Mesenchymal stem cell (in vitro differentiated cells and primary cell): ENCODE data around the gene ADAMTSL3.

ENCODE experiments used
- DNase-seq: peaks from one replicate; pipeline ENCODE4 v3.0.0-alpha.2; 2013
- H2AFZ ChIP-seq: one replicate; pipeline ENCODE4 v1.6.1; 2013; ENCODE audit warnings: low read depth, mild to moderate bottlenecking, control low read depth, inconsistent platforms, low read length, moderate library complexity
- H2AK5ac ChIP-seq: 2 replicates; pipeline ENCODE4 v1.6.1; 2013; ENCODE audit warnings: low read length, moderate library complexity, mild to moderate bottlenecking, inconsistent platforms; ENCODE audit not compliant: severe bottlenecking
- H2BK120ac ChIP-seq: one replicate; pipeline ENCODE4 v1.6.1; 2013; ENCODE audit warnings: low read depth, mild to moderate bottlenecking, inconsistent platforms, low read length, moderate library complexity
- H2BK12ac ChIP-seq, 2 experiments: one replicate each; pipeline ENCODE4 v1.6.1; 2013; ENCODE audit warnings: inconsistent platforms in 2 of 2, low read length in 2 of 2, mild to moderate bottlenecking in 2 of 2, moderate library complexity in 2 of 2, control low read depth in 1 of 2
- H2BK15ac ChIP-seq: one replicate; pipeline ENCODE4 v1.6.1; 2013; ENCODE audit warnings: mild to moderate bottlenecking, low read depth, inconsistent platforms; ENCODE audit not compliant: poor library complexity, severe bottlenecking
- H2BK5ac ChIP-seq: 2 replicates; pipeline ENCODE4 v1.6.1; 2013; ENCODE audit warnings: low read depth, mild to moderate bottlenecking, low read length, control low read depth, inconsistent platforms; ENCODE audit not compliant: poor library complexity, severe bottlenecking
- H3K14ac ChIP-seq, 2 experiments: one replicate each; pipeline ENCODE4 v1.6.1; 2013; ENCODE audit warnings: inconsistent platforms in 2 of 2, low read length in 2 of 2, control low read depth in 1 of 2, mild to moderate bottlenecking in 1 of 2, moderate library complexity in 1 of 2
- H3K18ac ChIP-seq, 2 experiments: one replicate each; pipeline ENCODE4 v1.6.1; 2013; ENCODE audit warnings: inconsistent platforms in 2 of 2, low read length in 2 of 2, control low read depth in 1 of 2, low read depth in 1 of 2, mild to moderate bottlenecking in 1 of 2
- H3K23ac ChIP-seq, 2 experiments: one replicate each; pipeline ENCODE4 v1.6.1; 2013; ENCODE audit warnings: inconsistent platforms in 2 of 2, low read length in 2 of 2, mild to moderate bottlenecking in 2 of 2, moderate library complexity in 2 of 2, control low read depth in 1 of 2
- H3K27ac ChIP-seq: 2 replicates; pipeline ENCODE4 v1.5.1; 2013; ENCODE audit warnings: mild to moderate bottlenecking, moderate library complexity, low read length, control low read depth, inconsistent platforms; ENCODE audit not compliant: poor library complexity, severe bottlenecking
- H3K27me3 ChIP-seq, 2 experiments: 2 replicates each; pipeline versions ENCODE4 v1.6.1 to v1.7.0; 2013; ENCODE audit warnings: low read length in 2 of 2, mild to moderate bottlenecking in 2 of 2, moderate library complexity in 2 of 2, control low read depth in 1 of 2, inconsistent platforms in 1 of 2; ENCODE audit not compliant: control insufficient read depth in 1 of 2, insufficient read depth in 1 of 2
- H3K36me3 ChIP-seq, 2 experiments: 2 replicates each; pipeline versions ENCODE4 v1.6.1 to v1.7.0; 2013; ENCODE audit warnings: low read length in 2 of 2, control low read depth in 1 of 2, inconsistent platforms in 1 of 2, low read depth in 1 of 2, mild to moderate bottlenecking in 1 of 2; ENCODE audit not compliant: insufficient read depth in 2 of 2, control insufficient read depth in 1 of 2
- H3K4ac ChIP-seq, 2 experiments: one replicate each; pipeline ENCODE4 v1.6.1; 2013; ENCODE audit warnings: inconsistent platforms in 2 of 2, low read length in 2 of 2, mild to moderate bottlenecking in 2 of 2, moderate library complexity in 2 of 2, control low read depth in 1 of 2, low read depth in 1 of 2
- H3K4me1 ChIP-seq: 2 replicates; pipeline ENCODE4 v1.6.1; 2013; ENCODE audit warnings: low read depth, low read length, control low read depth; ENCODE audit not compliant: control insufficient read depth, insufficient read depth
- H3K4me2 ChIP-seq: 2 replicates; pipeline ENCODE4 v1.6.1; 2013; ENCODE audit warnings: low read length, mild to moderate bottlenecking, inconsistent platforms; ENCODE audit not compliant: poor library complexity, severe bottlenecking
- H3K4me3 ChIP-seq, 2 experiments: 2 replicates each; pipeline versions ENCODE4 v1.5.1 to v1.7.0; 2013; ENCODE audit warnings: low read length in 2 of 2, mild to moderate bottlenecking in 2 of 2, control low read depth in 1 of 2, low read depth in 1 of 2; ENCODE audit not compliant: insufficient read depth in 1 of 2
- H3K79me1 ChIP-seq: replicated peaks from 2 replicates; pipeline ENCODE4 v1.6.1; 2013; ENCODE audit warnings: mild to moderate bottlenecking, control low read depth, low read length, inconsistent platforms; ENCODE audit not compliant: poor library complexity, severe bottlenecking
- H3K9ac ChIP-seq: 2 replicates; pipeline ENCODE4 v1.7.0; 2013; ENCODE audit warnings: mild to moderate bottlenecking, low read length, moderate library complexity
- H3K9me3 ChIP-seq: 2 replicates; pipeline ENCODE4 v1.7.0; 2013; ENCODE audit warnings: mild to moderate bottlenecking, low read length; ENCODE audit not compliant: control insufficient read depth
- H4K8ac ChIP-seq: one replicate; pipeline ENCODE4 v1.6.1; 2013; ENCODE audit warnings: inconsistent platforms, mild to moderate bottlenecking, low read length, moderate library complexity
- H4K91ac ChIP-seq: one replicate; pipeline ENCODE4 v1.6.1; 2013; ENCODE audit warnings: mild to moderate bottlenecking, low read length, inconsistent platforms
- WGBS: methylation state at CpG from one replicate; pipeline ENCODE4 v1.1.7; 2013; ENCODE audit warnings: mixed read lengths; 5-methylcytosine and 5-hydroxymethylcytosine counted together

ADAMTSL3 gene

GRCh38 chr15:84033793-84034553 lies 380.1 kb downstream of the ADAMTSL3 start:
- Histone ChIP-seq H3K9ac (no peak overlapping the region), H3K4me1 (peaks cover 2% of the 10 kb centered on the region), H2AK5ac (no peak overlapping the region), H3K4ac (no peak overlapping the region), H3K4me3 (no peak overlapping the region), H2BK15ac (no peak overlapping the region), H2BK5ac (no peak overlapping the region), H3K23ac (no peak overlapping the region), H3K79me1 (no peaks in the 10 kb centered on the region), H3K27ac (no peak overlapping the region), H3K4me2 (no peak overlapping the region), H3K18ac (no peak overlapping the region), H4K8ac (no peak overlapping the region), H3K9me3 (no peaks in the 10 kb centered on the region), H4K91ac (no peak overlapping the region), H3K36me3 (no peaks in the 10 kb centered on the region), H3K14ac (no peak overlapping the region), H2AFZ (no peak overlapping the region), H2BK12ac (no peak overlapping the region), H2BK120ac (no peak overlapping the region), H3K27me3 (peaks cover 0 to 28% of the 10 kb centered on the region in 2 experiments)
- 77% methylated on average over 2 of the region's 3 CpGs for WGBS
- DNase-seq: no peak

GRCh38 chr15:84034578-84035398 lies 380.9 kb downstream of the ADAMTSL3 start:
- Histone ChIP-seq H3K18ac (no peak overlapping the region), H2AK5ac (no peak overlapping the region), H3K9me3 (no peaks in the 10 kb centered on the region), H3K4me3 (no peak overlapping the region), H3K4me2 (no peak overlapping the region), H3K14ac (no peak overlapping the region), H4K8ac (no peak overlapping the region), H2BK15ac (no peak overlapping the region), H2BK120ac (no peak overlapping the region), H3K4me1 (peaks cover 2% of the 10 kb centered on the region), H3K36me3 (no peaks in the 10 kb centered on the region), H3K27me3 (peaks cover 0 to 31% of the 10 kb centered on the region in 2 experiments), H2BK12ac (no peak overlapping the region), H3K4ac (no peak overlapping the region), H4K91ac (no peak overlapping the region), H3K27ac (no peak overlapping the region), H2AFZ (no peak overlapping the region), H2BK5ac (no peak overlapping the region), H3K9ac (no peak overlapping the region), H3K23ac (no peak overlapping the region), H3K79me1 (no peaks in the 10 kb centered on the region)
- WGBS: 22% methylated on average over 3 of the region's 3 CpGs
- DNase-seq: no peak

GRCh38 chr15:84035399-84035766 lies 381.5 kb downstream of the ADAMTSL3 start:
- no peak overlapping the region for H3K23ac ChIP-seq
- WGBS: 28% methylated on average over 2 of the region's 2 CpGs

GRCh38 chr15:84037301-84037700 lies 383.4 kb downstream of the ADAMTSL3 start:
- peaks cover 2% of the 10 kb centered on the region for H3K4me1 ChIP-seq
- no peak overlapping the region for H2AK5ac ChIP-seq
- H2AFZ ChIP-seq: no peak overlapping the region
- H2BK5ac ChIP-seq: no peak overlapping the region
- no peak overlapping the region for H4K91ac ChIP-seq
- H3K27ac ChIP-seq: no peak overlapping the region
- H2BK12ac ChIP-seq: no peak overlapping the region
- H3K23ac ChIP-seq: no peak overlapping the region
- H3K79me1 ChIP-seq: no peaks in the 10 kb centered on the region
- no peak overlapping the region for H3K4ac ChIP-seq
- no peaks in the 10 kb centered on the region for H3K9me3 ChIP-seq
- no peak overlapping the region for H3K4me2 ChIP-seq
- no peak overlapping the region for H3K18ac ChIP-seq
- H3K27me3 ChIP-seq: peaks cover 0 to 22% of the 10 kb centered on the region in 2 experiments
- no peak overlapping the region for H2BK120ac ChIP-seq
- DNase-seq: no peak
- H2BK15ac ChIP-seq: no peak overlapping the region
- no peak overlapping the region for H4K8ac ChIP-seq
- H3K36me3 ChIP-seq: no peaks in the 10 kb centered on the region
- H3K4me3 ChIP-seq: no peak overlapping the region
- no peak overlapping the region for H3K9ac ChIP-seq
- no peak overlapping the region for H3K14ac ChIP-seq

More at GRCh38 chr15:84035399-84035766, 381.5 kb downstream of the ADAMTSL3 start:
- H3K4me3 ChIP-seq: no peak overlapping the region
- H3K27ac ChIP-seq: no peak overlapping the region
- no peak overlapping the region for H3K14ac ChIP-seq
- no peak overlapping the region for H3K4ac ChIP-seq
- no peak overlapping the region for H4K91ac ChIP-seq
- H2BK12ac ChIP-seq: no peak overlapping the region
- H3K36me3 ChIP-seq: no peaks in the 10 kb centered on the region
- no peak overlapping the region for H2BK120ac ChIP-seq
- no peaks in the 10 kb centered on the region for H3K9me3 ChIP-seq
- no peak overlapping the region for H3K9ac ChIP-seq
- peak; percentile 30 for DNase-seq
- H3K18ac ChIP-seq: no peak overlapping the region
- no peak overlapping the region for H4K8ac ChIP-seq
- H2BK15ac ChIP-seq: no peak overlapping the region
- H3K4me2 ChIP-seq: no peak overlapping the region
- no peak overlapping the region for H2AFZ ChIP-seq
- H2AK5ac ChIP-seq: no peak overlapping the region
- no peaks in the 10 kb centered on the region for H3K79me1 ChIP-seq
- peaks cover 0 to 31% of the 10 kb centered on the region in 2 experiments for H3K27me3 ChIP-seq
- no peak overlapping the region for H2BK5ac ChIP-seq
- H3K4me1 ChIP-seq: peaks cover 2% of the 10 kb centered on the region
